ENCODE results near the gene TRIM24.

TRIM24 gene

GRCh38 chr7:138584283-138584682 lies 124.2 kb downstream of the TRIM24 start:
- no peak for DNase-seq

GRCh38 chr7:138584696-138585095 lies 124.6 kb downstream of the TRIM24 start:
- no peak for DNase-seq

GRCh38 chr7:138585283-138585993 lies 125.4 kb downstream of the TRIM24 start:
- DNase-seq: no peak

- DNase-seq: no peak
Observed at GRCh38 chr7:138587485-138587884, 127.4 kb downstream of the TRIM24 start.

- DNase-seq: no peak
Observed at GRCh38 chr7:138588986-138589385, 128.9 kb downstream of the TRIM24 start.

- no peak for DNase-seq
Observed at GRCh38 chr7:138590154-138590553, 130.1 kb downstream of the TRIM24 start.

- no peak for DNase-seq
Observed at GRCh38 chr7:138595454-138595853, 135.4 kb downstream of the TRIM24 start.

GRCh38 chr7:138602451-138602850 lies 142.4 kb downstream of the TRIM24 start:
- DNase-seq: peak; percentile 43

GRCh38 chr7:138603549-138604318 lies 143.7 kb downstream of the TRIM24 start:
- no peak for DNase-seq

GRCh38 chr7:138606236-138606635 lies 146.2 kb downstream of the TRIM24 start:
- no peak for DNase-seq

GRCh38 chr7:138607216-138608126 lies 147.4 kb downstream of the TRIM24 start:
- DNase-seq: no peak

- no peak for DNase-seq
Observed at GRCh38 chr7:138608275-138608674, 148.2 kb downstream of the TRIM24 start.

GRCh38 chr7:138610671-138611170 lies 150.7 kb downstream of the TRIM24 start:
- no peak for DNase-seq

GRCh38 chr7:138613630-138614029 lies 153.6 kb downstream of the TRIM24 start:
- DNase-seq: no peak

- no peak for DNase-seq
Observed at GRCh38 chr7:138616085-138616484, 156.0 kb downstream of the TRIM24 start.

- DNase-seq: no peak
Observed at GRCh38 chr7:138618506-138618905, 158.4 kb downstream of the TRIM24 start.

- no peak for DNase-seq
Observed at GRCh38 chr7:138618933-138619332, 158.9 kb downstream of the TRIM24 start.

- DNase-seq: no peak
Observed at GRCh38 chr7:138622841-138623240, 162.8 kb downstream of the TRIM24 start.

GRCh38 chr7:138625084-138625848 lies 165.2 kb downstream of the TRIM24 start:
- DNase-seq: peak; percentile 75

- DNase-seq: peak; percentile 56
Observed at GRCh38 chr7:138625849-138626230, 165.8 kb downstream of the TRIM24 start.

GRCh38 chr7:138626846-138627245 lies 166.8 kb downstream of the TRIM24 start:
- no peak for DNase-seq

GRCh38 chr7:138627361-138627760 lies 167.3 kb downstream of the TRIM24 start:
- DNase-seq: no peak
